ENCODE results near the gene CASP3.
"Not testable (repeated sequence)": the region's sequence is repeated elsewhere in the genome, so short reads cannot be mapped to it uniquely, and the experiment has no call there.

CASP3 gene

DNA sequence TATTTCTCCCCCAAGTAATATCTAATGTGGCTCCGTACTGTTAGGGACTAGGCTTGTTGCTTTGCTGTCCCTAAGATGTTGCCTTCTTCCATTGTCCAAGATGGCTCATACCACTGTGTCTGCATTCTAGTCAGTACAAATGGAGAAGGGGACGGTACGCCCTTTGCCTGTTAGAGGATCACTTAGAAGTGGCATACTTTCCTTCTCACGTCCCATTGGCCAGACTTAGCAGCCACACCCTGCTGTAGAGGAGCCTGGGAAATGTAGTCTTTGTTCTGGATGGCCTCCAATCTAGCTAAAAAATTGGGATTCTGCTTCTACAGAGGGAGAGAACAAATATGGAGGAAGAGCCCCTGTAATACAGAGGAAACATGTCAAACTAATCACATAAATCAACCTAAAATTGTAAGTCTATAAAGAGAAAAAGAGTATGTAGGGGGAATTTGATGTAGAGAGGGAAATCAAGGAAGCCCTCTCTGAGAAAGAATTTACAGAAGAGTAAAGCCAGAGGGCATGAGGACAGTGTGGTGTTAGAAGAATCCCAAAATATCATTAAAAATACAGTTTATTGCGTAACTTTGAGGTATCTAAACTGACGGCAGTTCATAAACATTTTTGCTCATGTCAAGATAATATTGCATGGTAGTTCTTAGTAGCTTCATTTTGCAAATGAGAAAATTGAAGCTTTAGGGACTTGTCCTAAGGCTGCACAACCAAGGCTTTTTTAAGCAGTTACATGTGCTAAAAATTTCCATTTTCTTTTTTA is 15.4 kb upstream of the CASP3 start:
- no peak for DNase-seq (ENCODE audit: low spot score)

DNA sequence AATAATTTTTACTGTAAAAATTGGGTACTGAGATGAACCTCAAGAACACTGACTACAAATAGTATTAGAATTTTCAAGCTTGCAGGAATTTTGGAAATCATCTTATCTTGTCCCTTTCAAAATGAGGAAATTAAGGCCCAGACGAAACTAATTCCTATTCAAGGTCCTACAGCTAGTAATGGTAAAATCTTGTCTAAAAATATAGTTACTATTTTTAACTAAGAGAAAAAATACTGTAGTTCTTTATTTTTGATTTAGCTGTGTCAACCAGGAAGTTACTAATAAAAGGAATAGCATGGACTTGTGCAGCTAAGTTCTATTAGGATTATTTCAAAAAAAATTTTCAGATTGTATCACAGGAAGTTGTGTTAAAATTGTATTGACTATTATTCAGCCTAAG is 13.0 kb upstream of the CASP3 start:
- no peak for DNase-seq (ENCODE audit: low spot score)

DNA sequence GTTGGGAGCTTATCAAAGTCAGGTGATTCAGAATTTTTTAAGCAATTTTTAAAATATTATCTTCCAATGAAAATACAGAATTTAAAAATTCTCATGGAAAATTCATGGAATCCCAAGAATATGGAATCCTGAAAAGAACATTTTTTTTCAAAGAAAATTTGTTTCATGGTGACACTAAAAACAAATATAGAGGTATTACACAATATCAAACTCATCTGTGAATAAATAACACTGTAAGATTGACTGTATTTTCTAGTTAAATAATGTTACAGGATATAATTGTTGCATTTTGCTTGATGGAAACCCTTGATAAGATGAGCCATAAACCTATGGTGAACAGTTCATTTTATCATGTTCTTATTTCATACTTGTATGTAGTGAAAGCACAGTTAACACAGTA is 11.7 kb upstream of the CASP3 start:
- no peak for DNase-seq (ENCODE audit: low spot score)

DNA sequence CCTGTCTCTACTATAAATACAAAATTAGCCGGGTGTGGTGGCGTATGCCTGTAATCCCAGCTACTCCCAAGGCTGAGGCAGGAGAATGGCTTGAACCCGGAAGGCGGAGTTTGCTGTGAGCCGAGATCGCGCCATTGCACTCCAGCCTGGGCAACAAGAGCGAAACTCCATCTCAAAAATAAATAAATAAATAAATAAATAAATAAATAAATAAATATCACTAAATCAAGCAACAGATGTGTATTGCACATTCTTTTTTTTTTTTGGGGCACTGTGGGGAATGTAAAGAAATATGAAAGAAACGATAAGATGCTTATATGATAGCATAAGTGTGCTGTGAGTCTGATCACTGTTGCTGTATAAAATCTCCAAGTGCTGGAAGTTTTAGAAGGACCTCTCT is 8.6 kb upstream of the CASP3 start:
- not testable (repeated sequence) for DNase-seq (ENCODE audit: low spot score)

DNA sequence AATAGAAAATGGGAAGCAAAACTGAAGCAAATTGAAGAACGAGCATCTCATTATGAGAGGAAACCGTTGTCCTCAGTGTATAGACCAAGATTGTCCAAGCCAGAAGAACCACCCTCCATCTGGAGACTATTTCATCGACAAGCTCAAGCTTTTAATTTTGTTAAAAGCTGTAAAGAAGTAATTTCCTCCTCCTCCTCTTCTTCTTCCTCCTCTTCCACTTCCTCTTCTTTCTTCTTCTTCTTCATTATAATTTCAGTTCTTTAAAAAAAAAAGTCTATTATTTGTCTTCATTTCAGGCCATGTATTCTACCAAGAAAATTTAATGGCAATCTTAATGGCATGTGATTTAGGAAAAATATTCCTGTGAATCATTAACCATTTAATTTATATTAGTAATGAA is 7.9 kb upstream of the CASP3 start:
- DNase-seq (ENCODE audit: low spot score) = no peak

DNA sequence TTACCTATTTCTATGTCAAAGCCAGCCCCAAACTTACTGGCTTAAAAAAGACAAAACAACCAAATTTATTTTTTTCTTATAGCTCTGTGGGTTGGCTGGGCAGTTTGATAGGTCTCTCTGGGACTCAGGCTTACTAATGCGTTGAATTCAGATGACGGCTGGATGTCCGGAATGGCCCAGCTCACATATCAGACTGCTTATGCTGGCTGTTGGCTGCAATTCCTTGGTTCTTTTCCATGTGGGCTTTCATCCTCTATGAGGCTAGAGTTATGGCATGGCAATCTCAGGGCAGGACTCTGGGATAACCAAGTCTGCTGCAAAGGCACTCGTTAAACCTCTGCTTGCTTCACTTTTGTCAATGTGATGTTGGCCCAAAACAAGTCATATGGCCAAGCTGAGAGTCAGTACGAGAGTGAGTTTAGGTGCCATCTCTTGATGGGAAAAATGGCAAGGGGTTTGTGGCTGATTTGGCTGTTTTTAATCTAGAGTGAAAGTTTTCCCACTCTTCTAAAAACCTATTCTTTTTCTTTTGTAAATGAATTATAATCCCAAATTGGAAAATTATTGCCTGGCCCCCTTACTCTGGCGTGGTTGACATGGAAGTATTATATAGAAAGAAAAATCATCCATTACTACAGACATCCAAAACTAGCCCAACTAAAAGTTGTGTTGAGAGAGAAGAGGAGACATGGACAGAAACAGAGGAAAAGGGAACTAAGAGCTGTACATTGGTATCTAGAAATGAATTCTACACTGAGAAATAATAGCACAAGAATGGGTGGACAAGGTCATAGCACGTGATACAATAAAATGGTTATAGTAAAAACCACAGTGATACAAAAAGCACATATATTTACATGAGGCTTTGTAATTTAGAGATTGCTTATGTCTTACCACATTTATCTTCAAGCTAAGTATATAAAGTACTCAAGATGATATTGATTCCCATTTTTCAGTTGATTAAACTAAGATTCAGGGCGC is 6.9 kb upstream of the CASP3 start:
- DNase-seq (ENCODE audit: low spot score) = no peak

DNA sequence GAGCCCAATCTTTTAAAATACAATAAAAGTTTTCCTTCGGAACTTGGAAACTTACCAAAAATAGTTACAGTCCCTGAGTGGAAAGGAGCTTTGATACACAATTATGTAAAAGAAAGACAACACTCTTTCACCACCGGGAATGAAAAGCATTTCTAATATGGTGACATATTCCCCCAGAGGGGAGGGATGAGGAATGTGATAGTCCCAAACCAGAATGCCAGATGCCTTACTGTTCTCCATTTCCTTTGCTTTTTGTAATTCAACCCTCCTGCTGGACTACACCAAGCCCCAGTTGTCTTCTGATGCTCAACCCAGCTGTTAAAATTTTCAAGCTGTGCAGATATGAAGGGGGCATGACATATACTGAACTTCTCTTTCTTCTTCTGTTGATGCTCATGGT is 4.4 kb upstream of the CASP3 start:
- DNase-seq (ENCODE audit: low spot score) = no peak

DNA sequence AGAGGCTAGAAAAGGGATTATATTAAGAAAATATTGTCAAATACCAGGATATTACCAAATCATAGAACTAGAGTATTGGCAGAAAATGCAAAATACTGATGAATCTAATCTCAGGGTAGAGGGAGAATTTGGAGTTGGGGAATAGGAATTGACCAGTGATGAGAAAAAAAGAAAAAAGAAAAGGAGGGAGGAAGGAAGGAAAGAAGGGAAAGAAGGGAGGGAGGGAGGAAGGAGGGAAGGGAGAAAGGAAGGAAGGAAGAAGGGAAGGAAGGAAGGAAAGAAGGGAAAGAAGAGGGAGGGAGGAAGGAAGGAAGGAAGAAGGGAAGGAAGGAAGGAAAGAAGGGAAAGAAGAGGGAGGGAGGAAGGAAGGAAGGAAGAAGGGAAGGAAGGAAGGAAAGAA is 3.4 kb upstream of the CASP3 start:
- not testable (repeated sequence) for DNase-seq (ENCODE audit: low spot score)

DNA sequence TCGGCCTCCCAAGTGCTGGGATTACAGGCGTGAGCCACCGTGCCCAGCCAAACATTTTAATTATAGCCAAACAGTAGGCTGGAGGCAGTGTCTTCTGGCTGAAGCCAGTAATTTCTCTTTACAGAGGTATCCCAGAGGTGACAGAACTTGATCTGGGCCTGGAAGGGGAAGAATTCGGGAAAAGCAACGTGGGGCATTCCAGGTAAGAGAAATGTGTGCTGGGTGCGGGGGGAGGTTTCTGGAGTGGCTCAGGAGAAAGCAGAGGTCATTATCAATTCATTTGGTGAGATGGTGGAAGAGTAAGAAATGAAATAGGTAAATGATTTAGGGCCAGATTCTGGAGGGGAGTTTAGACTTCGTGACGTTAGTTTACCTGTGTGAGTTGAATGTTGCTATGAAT is 2.7 kb upstream of the CASP3 start:
- no peak for DNase-seq (ENCODE audit: low spot score)

DNA sequence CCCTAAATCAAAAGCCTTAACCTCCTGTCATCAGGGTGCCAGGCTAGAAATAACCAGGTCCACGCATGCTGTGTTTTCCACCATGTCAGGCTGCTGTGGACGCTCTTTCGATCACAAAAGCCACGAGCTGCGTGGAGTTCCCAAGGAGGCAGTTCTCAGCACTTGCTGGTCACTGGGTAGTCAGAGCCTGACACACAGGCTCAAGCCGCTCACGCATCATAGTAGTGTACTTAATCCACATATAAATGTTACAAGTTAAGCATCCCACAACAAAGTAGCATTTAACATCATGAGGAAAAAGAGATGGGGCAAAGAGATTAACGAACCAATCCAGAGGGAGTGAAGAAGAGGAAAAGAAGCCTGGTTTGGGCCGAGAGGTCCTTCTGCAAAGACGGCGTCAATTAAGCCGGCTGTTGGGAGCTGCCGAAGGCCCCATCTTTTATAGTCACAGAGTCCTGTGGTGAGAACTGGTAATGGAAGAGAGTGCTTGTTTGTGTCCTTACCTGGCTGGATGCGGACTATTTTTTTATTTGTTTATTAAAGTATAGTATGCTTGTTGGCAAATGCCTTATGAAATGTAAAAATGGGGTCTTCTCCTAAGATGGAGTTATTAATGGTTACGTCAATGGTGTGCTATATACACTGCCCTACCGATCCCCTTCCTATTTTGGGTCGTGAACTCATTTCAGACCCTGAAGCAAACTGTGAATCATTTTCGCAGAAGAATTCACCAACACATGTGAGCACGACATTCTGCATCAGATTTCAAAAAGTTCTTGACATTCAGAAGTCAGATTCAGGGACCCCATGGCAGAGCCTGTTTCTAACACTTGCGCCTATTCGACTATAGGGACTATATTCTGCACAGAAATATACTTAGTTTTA is 966 bp upstream of the CASP3 start:
- no peak for DNase-seq (ENCODE audit: low spot score)

DNA sequence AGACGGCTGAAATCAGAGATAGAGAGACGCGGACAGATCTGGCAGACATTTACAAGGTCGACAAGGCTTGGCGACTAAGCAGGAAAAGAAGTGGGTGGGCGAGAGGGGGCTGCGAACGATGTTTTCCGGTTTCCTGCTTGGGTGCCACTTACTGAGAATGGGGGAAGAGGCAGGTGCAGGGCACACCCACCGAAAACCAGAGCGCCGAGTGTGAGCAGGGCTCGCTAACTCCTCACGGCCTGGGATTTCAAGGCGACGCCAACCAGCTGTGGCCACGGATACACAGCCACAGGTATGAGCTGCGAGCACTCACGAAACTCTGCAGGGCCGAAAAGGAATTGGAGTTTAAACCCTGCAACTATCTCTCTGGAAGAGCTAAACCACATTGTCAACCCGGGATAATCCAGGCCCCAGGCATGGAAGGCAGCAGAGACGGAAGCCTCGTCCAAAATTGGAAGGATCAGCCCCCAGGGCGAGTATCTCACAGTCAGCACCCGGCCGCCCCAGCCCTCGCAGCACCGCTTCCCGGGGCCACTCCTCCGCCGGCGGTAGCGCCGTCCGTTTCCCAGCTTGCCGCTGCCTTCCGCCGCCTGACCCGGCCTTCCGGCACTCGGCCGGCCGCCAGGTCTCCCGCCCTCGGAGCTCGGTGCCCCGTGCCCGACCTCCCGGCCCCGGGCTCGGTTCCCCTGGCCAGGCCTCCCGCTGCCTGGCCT is 778 bp downstream of the CASP3 start:
- peak; percentile 52 for DNase-seq (ENCODE audit: low spot score)

DNA sequence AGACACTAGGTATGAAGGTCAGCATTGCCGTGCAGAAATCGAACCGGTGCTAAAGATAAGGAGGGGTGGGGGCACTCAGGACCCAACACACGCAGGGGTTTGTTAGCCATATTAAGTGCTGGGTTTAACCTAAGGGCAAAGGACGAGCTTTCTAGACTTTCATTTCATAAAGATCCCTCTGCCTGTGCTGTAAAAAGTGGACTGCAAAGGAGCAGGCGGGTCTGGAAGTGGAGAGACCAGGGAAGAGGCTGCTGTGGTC is 1.3 kb downstream of the CASP3 start:
- DNase-seq (ENCODE audit: low spot score) = no peak

DNA sequence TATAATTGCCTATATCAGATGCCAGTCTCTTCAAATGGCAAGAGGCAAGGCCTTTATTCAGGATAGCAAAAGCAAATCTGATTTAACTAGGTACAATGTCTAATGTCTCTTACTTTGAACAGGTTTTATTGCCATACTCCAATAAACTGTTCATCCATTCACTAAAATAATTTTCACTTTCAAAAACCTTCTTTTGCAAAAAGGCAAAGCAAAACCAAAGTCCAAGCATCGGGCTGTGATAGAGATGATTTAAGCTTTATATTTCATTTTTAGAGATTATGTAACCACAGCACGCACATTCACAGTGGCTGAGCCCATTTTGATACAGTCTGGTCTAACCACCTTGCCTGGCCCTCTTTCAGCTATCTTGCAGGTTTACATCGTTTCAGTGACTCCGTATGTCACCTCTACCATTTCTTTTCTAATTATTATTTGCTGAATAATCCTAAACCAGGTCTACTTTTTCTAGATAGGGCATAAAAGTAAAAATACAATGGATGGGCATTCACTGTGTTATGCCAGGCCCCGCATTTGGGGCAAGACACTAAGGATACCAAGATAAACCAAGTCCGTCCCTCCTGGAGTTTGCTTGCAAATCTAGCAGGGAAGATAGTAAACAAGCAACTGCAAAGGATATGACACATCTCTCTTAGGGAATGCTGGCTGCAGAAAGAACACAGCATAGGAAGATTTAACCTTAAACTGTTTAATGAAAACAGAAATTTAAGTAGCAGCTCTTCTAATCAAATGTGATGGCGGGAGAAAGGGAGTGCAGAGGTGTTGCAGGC is 1.8 kb downstream of the CASP3 start:
- no peak for DNase-seq (ENCODE audit: low spot score)

DNA sequence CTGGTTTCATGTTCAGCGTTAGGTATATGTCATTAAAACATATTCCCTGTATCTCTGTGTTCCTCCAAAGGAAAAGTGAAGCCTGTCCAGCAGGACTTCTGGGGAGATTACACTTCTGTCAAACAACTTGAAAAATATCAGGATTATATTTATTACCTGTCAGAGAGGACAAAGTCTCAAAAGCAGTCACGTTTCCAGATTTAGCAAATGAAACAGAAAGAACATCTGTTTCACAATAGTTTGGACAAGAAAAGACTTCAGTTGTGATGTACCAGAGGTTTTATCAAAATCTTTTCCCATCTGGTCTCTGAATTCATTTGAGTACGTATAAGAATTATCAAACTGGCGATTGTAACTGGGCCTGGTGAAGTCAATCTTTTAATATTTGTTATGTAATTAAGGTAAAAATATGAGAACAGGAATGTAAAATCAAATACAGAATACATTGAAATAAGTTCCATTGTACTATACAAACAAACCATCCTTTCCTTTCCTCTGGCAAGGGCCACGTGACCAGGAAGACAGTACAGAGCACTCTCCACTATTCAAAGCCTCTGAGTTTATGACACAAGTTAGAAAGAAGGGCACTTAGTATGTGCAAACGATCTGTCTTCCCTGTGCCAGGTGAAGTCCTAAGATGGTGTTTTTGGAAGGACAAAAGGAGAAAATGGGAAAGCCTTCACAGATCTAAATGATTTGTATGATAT is 3.2 kb downstream of the CASP3 start:
- peak; percentile 36 for DNase-seq (ENCODE audit: low spot score)

DNA sequence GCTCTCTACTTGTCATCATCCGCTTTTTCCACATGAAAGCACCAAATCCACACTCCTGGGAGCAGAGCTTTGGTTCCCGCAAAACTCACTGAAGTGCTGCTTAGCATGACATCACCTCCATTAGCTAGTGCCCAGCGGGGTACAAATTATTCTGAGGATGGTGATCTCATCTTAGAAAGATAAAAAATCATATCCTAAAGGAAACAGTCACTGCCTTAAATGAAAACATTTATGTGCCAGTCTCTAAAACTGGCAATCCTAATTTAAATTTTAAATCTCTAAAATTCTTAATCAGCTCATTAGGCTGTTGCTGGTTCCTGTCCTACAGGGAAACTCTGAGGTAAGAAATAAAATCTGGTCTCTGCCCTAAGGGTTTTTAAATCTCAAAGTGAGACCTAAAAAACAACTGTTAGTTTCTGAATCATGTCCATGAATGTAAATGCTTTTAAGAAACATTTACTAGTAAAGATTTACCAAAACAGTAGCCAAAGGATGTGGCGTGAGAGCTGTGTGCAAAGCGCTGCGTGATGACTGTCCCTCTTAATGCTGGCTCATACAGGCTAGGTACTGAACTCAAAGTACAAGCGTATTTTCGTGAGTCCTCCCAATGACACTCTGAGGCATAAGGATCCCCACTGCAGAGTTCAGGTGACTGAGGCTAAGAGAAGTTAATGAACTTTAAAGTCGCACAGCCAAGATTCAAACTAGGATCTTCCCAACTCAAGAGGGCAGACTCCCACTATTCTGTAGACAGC is 4.5 kb downstream of the CASP3 start:
- DNase-seq (ENCODE audit: low spot score) = no peak

DNA sequence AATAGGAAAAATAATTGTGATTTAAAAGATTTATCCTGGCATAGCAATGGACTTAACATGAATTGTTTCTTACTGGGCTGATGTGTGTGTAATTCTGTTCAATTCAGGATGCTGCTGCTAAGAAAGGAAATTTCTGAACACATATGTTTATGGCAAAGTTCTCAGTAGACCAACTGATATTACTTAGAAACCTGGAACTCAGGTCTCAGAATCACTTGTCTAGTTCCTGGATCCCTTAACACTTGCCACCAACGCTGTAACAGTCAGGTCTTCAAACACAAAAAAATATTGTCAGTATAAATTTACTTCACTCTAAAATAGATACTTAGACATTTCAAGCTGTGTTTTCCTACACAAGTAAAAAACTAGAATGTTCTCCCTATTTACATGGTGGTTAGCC is 5.5 kb downstream of the CASP3 start:
- no peak for DNase-seq (ENCODE audit: low spot score)

DNA sequence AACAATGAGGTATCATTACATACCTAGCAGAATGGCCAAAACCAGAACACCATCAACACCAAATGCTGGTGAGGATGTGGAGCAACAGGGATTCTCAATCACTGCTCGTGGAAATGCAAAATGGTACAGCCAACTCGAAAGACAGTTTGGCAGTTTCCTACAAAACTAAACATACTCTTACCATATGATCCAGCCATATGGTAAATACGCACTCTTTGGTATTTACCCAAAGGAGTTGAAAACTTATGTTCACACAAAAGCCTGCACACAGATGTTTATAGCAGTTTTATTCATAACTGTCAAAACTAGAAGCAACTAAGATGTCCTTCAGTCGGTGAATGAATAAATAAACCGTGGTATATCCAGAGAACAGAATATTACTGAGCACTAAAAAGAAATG is 7.8 kb downstream of the CASP3 start:
- no peak for DNase-seq (ENCODE audit: low spot score)

DNA sequence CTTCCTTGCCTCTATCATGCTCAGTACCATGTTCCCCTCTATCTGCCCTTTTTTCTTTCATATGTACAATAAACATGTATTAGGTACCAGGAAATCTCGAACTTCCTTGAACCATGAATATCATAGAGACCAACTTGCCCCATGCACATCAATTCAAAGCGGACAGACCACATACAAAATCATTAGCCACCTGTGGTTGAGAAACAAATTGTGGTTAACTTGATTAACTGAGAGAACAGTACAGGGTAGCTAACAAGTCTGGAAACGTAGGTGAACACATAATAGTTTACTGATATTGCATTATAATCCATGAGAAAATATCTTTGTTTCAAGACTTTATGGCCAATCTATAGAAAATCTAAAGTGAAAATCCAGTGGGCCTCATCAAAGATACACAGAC is 8.2 kb downstream of the CASP3 start:
- no peak for DNase-seq (ENCODE audit: low spot score)

DNA sequence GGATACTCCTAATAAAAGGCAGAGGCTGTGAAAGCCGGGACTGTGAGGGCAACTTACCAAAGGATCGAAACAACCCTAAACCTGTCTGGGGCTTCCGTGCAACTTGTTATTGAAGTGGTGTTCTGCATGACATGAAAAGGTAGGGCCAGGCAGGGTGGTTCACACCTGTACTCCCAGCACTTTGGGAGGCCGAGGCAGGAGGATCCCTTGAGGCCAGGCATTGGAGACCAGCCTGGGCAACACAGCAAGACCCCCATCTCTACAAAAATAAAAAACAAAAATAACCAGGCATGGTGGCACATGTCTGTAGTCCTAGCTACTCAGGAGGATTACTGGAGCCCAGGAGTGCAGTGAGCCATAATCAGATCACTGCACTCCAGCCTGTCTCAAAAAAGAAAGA is 12.3 kb downstream of the CASP3 start:
- DNase-seq (ENCODE audit: low spot score) = no peak

DNA sequence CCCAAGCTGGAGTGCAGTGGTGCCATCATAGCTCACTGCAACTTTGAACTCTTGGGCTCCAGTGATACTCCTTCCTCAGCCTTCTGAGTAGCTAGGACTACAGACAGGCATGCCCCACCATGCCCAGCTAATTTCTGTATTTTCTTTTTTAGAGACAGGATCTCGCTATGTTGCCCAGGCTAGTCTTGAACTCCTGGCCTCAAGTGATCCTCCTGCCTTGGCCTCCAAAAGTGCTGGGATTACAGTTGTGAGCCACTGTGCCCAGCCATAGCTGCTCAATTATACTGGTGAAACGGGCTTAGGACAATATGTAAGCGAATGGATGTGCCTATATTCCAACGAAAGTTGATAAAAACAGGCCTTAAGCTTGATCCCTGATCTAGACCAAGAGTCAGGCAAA is 13.1 kb downstream of the CASP3 start:
- DNase-seq (ENCODE audit: low spot score) = no peak

Measured in putamen (tissue), 1 donor.